NT2/D1 (cell line): Measurements from ENCODE around the gene GNAZ.

Experiments used
- DNase-seq: peaks from one replicate; pipeline ENCODE4 v3.0.0-alpha.2; 2011; ENCODE audit warnings: low read depth, low spot score
- H3K27me3 ChIP-seq: 2 replicates; pipeline ENCODE4 v1.6.0; 2011; ENCODE audit warnings: mild to moderate bottlenecking; ENCODE audit not compliant: insufficient read length, insufficient read depth
- H3K36me3 ChIP-seq: 2 replicates; pipeline ENCODE4 v1.6.1; 2011; ENCODE audit warnings: mild to moderate bottlenecking, low read length, mixed read lengths; ENCODE audit not compliant: insufficient read depth, insufficient read length
- H3K4me1 ChIP-seq: 2 replicates; pipeline ENCODE4 v1.5.1; 2011; ENCODE audit not compliant: insufficient read depth, insufficient read length
- H3K4me3 ChIP-seq: 2 replicates; pipeline ENCODE4 v1.5.1; 2011; ENCODE audit warnings: low read depth; ENCODE audit not compliant: insufficient read length
- H3K9ac ChIP-seq: 2 replicates; pipeline ENCODE4 v1.6.0; 2011; ENCODE audit warnings: low read depth; ENCODE audit not compliant: insufficient read length
- H3K9me3 ChIP-seq: 2 replicates; pipeline ENCODE4 v1.5.1; 2011; ENCODE audit warnings: mild to moderate bottlenecking, low read length; ENCODE audit not compliant: insufficient read depth
- SUZ12 ChIP-seq: IDR thresholded peaks from 2 replicates; pipeline ENCODE4 v1.6.1; 2011; ENCODE audit not compliant: insufficient read length, insufficient read depth; ENCODE audit errors: extremely low read depth
- YY1 ChIP-seq: IDR thresholded peaks from 2 replicates; pipeline ENCODE4 v1.6.1; 2011; ENCODE audit not compliant: insufficient read length, insufficient read depth
- ZNF274 ChIP-seq: IDR thresholded peaks from 2 replicates; pipeline ENCODE4 v1.6.1; 2011; ENCODE audit warnings: mild to moderate bottlenecking, low read depth, low read length

Gene GNAZ

DNA sequence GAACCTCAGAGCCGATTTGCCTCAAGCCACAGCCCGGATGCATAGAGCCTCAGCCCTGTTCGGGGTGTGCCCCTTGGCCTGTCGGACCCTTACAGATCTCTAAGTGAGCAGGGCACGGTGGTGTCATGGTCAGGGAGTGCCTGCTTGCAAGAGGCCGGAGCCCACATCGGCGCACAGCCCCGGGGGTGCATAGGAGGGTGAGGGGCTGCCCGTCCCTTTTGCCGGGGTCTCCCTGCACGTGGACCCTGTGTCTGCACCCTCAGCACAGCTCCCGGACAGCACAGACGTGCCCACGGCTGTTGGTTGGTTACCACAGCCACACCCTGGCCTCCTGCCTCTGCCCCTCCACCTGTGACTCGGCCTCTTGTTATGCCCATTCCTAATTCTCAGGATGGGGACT, 81.5 kb downstream of the GNAZ start:
- no peak for DNase-seq
- H3K4me1 ChIP-seq = peaks cover 9% of the 10 kb centered on the region
- H3K9me3 ChIP-seq = no peaks in the 10 kb centered on the region
- no peak overlapping the region for H3K9ac ChIP-seq
- no peak overlapping the region for H3K4me3 ChIP-seq
- no peak for TF ChIP-seq SUZ12
- no peak for TF ChIP-seq ZNF274
- no peak for TF ChIP-seq YY1
- H3K27me3 ChIP-seq = peaks cover 13% of the 10 kb centered on the region
- no peaks in the 10 kb centered on the region for H3K36me3 ChIP-seq

DNA sequence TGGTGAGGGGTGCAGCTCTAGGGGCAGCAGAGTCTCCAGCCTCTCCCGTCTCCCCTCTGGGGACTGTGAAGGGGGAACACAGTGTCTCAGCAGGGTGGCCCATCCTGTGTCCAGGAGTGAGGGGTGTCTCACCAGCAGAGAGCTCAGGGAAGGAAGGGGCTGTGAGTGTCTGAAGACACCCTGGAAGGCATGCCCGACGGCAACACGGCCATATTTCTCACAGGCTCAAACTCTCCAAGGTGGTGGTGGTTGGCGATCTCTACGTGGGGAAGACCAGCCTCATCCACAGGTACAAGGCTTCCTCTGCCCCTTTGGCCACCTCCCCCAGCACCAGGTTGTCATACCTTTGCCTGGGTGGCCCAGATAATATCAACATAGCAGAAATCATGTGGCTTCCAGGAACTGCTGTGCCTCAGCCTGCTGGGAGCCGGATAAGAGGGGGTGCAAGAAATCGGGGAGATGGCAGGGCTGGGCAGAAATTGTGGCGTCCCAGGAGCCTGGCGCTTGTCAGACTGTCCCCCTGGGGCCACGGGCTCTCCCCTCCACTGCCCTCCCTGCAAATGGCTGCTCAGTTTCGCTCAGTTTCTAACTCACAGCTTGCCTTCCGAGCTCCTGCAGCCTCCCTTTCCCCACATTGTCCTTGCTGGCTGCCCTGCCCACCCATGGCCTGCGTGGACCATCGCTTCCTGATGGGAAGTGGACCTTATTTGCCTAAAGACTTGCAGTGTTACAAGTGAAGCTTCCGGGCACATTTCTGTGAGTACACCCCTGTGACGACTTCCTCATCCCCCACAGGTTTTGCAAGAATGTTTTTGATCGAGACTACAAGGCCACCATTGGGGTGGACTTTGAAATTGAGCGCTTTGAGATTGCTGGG, 82.2 kb downstream of the GNAZ start:
- no peak overlapping the region for H3K9ac ChIP-seq

DNA sequence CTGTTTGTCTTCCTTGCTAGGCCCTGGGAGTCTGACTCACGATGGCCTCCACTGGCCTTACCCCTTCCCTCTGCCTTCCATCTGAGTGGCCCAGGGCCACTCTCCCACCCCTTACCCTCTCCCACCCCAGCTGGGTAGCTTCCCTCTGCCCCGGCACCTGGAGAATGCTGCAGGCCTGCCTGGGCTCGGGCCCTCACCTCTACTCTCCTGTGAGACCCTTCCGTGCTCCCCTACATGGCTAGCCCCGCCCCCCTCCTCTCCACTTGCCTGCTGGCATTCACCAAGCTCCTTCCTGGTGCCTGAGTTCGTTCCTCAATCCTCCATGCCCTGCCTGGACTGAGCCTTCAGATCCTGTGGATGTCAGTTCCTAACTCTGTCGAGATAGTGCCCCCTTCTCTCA, 83.7 kb downstream of the GNAZ start:
- no peak for TF ChIP-seq ZNF274
- no peak for TF ChIP-seq SUZ12
- TF ChIP-seq YY1 = no peak
- Histone ChIP-seq H3K4me1 (peaks cover 17% of the 10 kb centered on the region), H3K36me3 (no peaks in the 10 kb centered on the region), H3K4me3 (no peak overlapping the region), H3K9me3 (no peaks in the 10 kb centered on the region), H3K9ac (no peak overlapping the region), H3K27me3 (no peaks in the 10 kb centered on the region)
- no peak for DNase-seq

More for the DNA sequence above, 82.2 kb downstream of the GNAZ start:
- peaks cover 11% of the 10 kb centered on the region for H3K27me3 ChIP-seq
- no peak for TF ChIP-seq SUZ12
- TF ChIP-seq YY1 = no peak
- TF ChIP-seq ZNF274 = no peak
- H3K4me3 ChIP-seq = no peak overlapping the region
- H3K4me1 ChIP-seq = peaks cover 9% of the 10 kb centered on the region
- no peaks in the 10 kb centered on the region for H3K36me3 ChIP-seq
- DNase-seq = no peak
- H3K9me3 ChIP-seq = no peaks in the 10 kb centered on the region

DNA sequence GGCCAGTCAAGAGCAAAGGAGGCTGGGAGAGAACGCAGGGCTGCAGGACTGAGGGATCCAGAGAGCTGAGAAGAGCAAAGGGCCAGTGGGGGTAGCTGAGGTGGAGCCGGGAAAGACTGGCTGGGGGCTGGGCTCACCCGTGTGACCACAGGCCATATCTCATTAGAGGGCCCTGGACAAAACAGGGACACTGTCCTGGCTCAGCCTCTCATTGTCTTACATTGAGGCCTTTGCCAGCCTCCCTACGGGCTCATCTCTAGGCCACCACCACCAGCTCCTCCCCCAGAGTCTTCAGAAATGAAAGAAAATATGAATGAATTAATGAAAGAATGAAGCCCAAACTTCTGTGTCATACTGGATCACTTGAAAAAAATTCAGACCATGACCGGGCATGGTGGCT, 84.1 kb downstream of the GNAZ start:
- no peak for DNase-seq
- peaks cover 19% of the 10 kb centered on the region for H3K4me1 ChIP-seq
- no peaks in the 10 kb centered on the region for H3K27me3 ChIP-seq
- no peaks in the 10 kb centered on the region for H3K9me3 ChIP-seq
- H3K36me3 ChIP-seq = no peaks in the 10 kb centered on the region
- no peak overlapping the region for H3K9ac ChIP-seq
- no peak overlapping the region for H3K4me3 ChIP-seq
- TF ChIP-seq SUZ12 = no peak
- no peak for TF ChIP-seq YY1
- TF ChIP-seq ZNF274 = no peak

DNA sequence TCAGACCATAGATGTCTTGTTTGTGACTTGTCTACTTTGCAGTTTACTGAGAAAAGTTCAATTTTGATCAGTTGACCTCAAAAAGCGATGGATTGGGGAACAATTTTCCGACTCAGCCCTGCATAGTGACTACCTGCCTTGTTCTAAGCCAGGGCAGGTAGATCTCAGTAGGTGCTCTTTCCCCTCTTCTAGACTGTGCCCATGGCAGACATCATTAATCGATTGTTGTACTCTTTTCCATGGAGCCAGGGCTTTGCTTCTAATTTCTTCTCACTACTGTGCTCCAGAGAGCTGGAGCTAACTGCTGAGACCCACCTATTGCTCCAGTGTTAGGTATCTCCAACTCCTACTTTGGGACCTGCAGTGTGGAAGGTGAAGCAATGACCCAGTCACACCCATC, 84.8 kb downstream of the GNAZ start:
- no peaks in the 10 kb centered on the region for H3K27me3 ChIP-seq
- H3K9me3 ChIP-seq = no peaks in the 10 kb centered on the region
- DNase-seq = no peak
- no peak overlapping the region for H3K9ac ChIP-seq
- H3K36me3 ChIP-seq = no peaks in the 10 kb centered on the region
- no peak overlapping the region for H3K4me3 ChIP-seq
- TF ChIP-seq ZNF274 = no peak
- H3K4me1 ChIP-seq = peaks cover 18% of the 10 kb centered on the region

DNA sequence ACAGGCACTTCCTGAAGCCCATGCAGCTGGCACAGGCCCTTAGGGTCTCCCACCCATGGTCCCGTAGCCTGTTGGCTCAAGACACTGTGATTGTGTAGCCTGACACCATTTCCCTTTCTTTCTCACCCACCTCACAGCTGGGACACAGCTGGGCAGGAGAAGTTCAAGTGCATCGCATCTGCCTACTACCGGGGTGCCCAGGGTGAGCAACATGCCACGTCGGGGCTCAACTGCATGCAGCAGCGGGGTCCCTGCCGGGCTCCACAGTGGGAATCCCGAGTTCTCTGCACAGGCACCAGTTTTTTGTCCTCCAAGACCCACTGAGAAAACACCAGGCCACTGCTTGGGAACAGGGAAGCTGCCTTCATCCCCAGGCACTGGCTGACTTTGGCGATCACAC, 85.5 kb downstream of the GNAZ start:
- Histone ChIP-seq H3K9ac (no peak overlapping the region), H3K4me3 (no peak overlapping the region), H3K9me3 (no peaks in the 10 kb centered on the region), H3K4me1 (peaks cover 18% of the 10 kb centered on the region), H3K36me3 (no peaks in the 10 kb centered on the region), H3K27me3 (no peaks in the 10 kb centered on the region)
- DNase-seq = no peak
- no peak for TF ChIP-seq SUZ12
- TF ChIP-seq ZNF274 = no peak
- TF ChIP-seq YY1 = no peak

DNA sequence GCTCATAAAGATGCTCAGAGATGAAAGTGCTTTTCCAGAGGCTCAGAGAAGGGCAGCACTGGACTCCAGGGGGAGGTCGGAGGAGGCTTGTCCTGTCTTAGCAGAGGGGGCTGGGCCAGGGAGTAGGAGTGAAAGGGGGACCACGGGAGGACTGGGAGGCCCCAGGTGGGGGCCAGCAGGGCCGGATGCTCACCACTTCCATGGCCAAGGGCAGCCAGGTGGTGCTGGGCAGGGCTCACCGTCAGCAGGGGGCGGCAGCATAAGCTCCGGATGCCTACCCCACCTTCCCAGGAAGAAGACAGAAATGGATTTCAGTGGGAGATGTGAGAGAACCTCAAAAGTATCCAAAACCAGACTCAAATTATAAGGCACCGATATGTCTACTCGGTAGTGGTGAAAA, 86.0 kb downstream of the GNAZ start:
- Histone ChIP-seq H3K9ac (no peak overlapping the region), H3K9me3 (no peaks in the 10 kb centered on the region), H3K36me3 (no peaks in the 10 kb centered on the region), H3K27me3 (no peaks in the 10 kb centered on the region), H3K4me3 (no peak overlapping the region), H3K4me1 (peaks cover 18% of the 10 kb centered on the region)
- TF ChIP-seq YY1 = no peak
- TF ChIP-seq SUZ12 = no peak
- TF ChIP-seq ZNF274 = no peak
- DNase-seq = no peak
